H9 (cell line): ENCODE measurements around the gene MAPKAPK2. TPM values are rescaled to one million over a fixed set of nuclear protein-coding genes. Genes with fewer than 3 reads are reported as not detected.

ENCODE experiments used
- DNase-seq: peaks from one replicate; pipeline ENCODE4 v3.0.0-alpha.2; 2017
- H2AFZ ChIP-seq: one replicate; pipeline ENCODE4 v1.6.1; 2013; ENCODE audit warnings: mild to moderate bottlenecking, low read length, control low read depth, moderate library complexity
- H2AK5ac ChIP-seq: 2 replicates; pipeline ENCODE4 v1.6.1; 2013; ENCODE audit warnings: low read length, control low read depth, mixed read lengths; ENCODE audit not compliant: insufficient read length
- H2BK120ac ChIP-seq: one replicate; pipeline ENCODE4 v1.6.1; 2013; ENCODE audit warnings: low read depth, mild to moderate bottlenecking, low read length, control low read depth, inconsistent platforms; ENCODE audit not compliant: poor library complexity, severe bottlenecking
- H2BK12ac ChIP-seq: 2 replicates; pipeline ENCODE4 v1.6.1; 2013; ENCODE audit warnings: low read length, control low read depth, mixed read lengths, low read depth; ENCODE audit not compliant: insufficient read length
- H2BK15ac ChIP-seq: 2 replicates; pipeline ENCODE4 v1.6.1; 2013; ENCODE audit warnings: low read depth, low read length, control low read depth
- H2BK20ac ChIP-seq: one replicate; pipeline ENCODE4 v1.6.1; 2013; ENCODE audit warnings: low read depth, mild to moderate bottlenecking, low read length, control low read depth, inconsistent platforms; ENCODE audit not compliant: poor library complexity, severe bottlenecking
- H2BK5ac ChIP-seq: 2 replicates; pipeline ENCODE4 v1.6.1; 2013; ENCODE audit warnings: low read length, control low read depth, mixed read lengths; ENCODE audit not compliant: insufficient read length
- H3K14ac ChIP-seq: 2 replicates; pipeline ENCODE4 v1.6.1; 2013; ENCODE audit warnings: low read length, control low read depth; ENCODE audit not compliant: insufficient read depth
- H3K18ac ChIP-seq: 2 replicates; pipeline ENCODE4 v1.6.1; 2013; ENCODE audit warnings: low read depth, mild to moderate bottlenecking, mixed read lengths, low read length, control low read depth; ENCODE audit not compliant: insufficient read length
- H3K23ac ChIP-seq: 2 replicates; pipeline ENCODE4 v1.6.1; 2013; ENCODE audit warnings: low read length, control low read depth, mixed read lengths, low read depth; ENCODE audit not compliant: insufficient read length
- H3K23me2 ChIP-seq: 2 replicates; pipeline ENCODE4 v1.6.1; 2013; ENCODE audit warnings: low read depth, mild to moderate bottlenecking, mixed read lengths, low read length, control low read depth; ENCODE audit not compliant: insufficient read length, poor library complexity, severe bottlenecking
- H3K27ac ChIP-seq: 2 replicates; pipeline ENCODE4 v1.5.1; 2013; ENCODE audit warnings: low read length, control low read depth, mixed read lengths, low read depth; ENCODE audit not compliant: insufficient read length
- H3K27me3 ChIP-seq: 2 replicates; pipeline ENCODE4 v1.6.1; 2013; ENCODE audit warnings: low read length, control low read depth, inconsistent platforms; ENCODE audit not compliant: insufficient read depth
- H3K4ac ChIP-seq: 2 replicates; pipeline ENCODE4 v1.6.1; 2013; ENCODE audit warnings: low read depth, mild to moderate bottlenecking, control low read depth, inconsistent platforms, low read length, moderate library complexity
- H3K4me1 ChIP-seq: 2 replicates; pipeline ENCODE4 v1.6.1; 2013; ENCODE audit warnings: low read length, control low read depth, inconsistent platforms; ENCODE audit not compliant: insufficient read depth
- H3K4me2 ChIP-seq: 2 replicates; pipeline ENCODE4 v1.6.1; 2013; ENCODE audit warnings: low read length, control low read depth, mixed read lengths; ENCODE audit not compliant: insufficient read length, insufficient read depth
- H3K56ac ChIP-seq: 2 replicates; pipeline ENCODE4 v1.6.1; 2013; ENCODE audit warnings: low read depth, mild to moderate bottlenecking, mixed read lengths, low read length, control low read depth; ENCODE audit not compliant: insufficient read length
- H3K79me1 ChIP-seq: 2 replicates; pipeline ENCODE4 v1.6.1; 2013; ENCODE audit warnings: low read depth, mild to moderate bottlenecking, moderate library complexity, low read length, control low read depth, inconsistent platforms; ENCODE audit not compliant: insufficient read depth, poor library complexity, severe bottlenecking
- H3K79me2 ChIP-seq: 2 replicates; pipeline ENCODE4 v1.6.1; 2013; ENCODE audit warnings: low read length, control low read depth, inconsistent platforms; ENCODE audit not compliant: insufficient read depth
- H3K9ac ChIP-seq: 2 replicates; pipeline ENCODE4 v1.6.1; 2013; ENCODE audit warnings: low read length, control low read depth, mixed read lengths; ENCODE audit not compliant: insufficient read length; ENCODE audit errors: extremely low read depth
- H3K9me3 ChIP-seq: one replicate; pipeline ENCODE4 v1.6.1; 2013; ENCODE audit warnings: low read depth, low read length, inconsistent platforms; ENCODE audit not compliant: control insufficient read depth
- H3T11ph ChIP-seq: one replicate; pipeline ENCODE4 v1.6.1; 2013; ENCODE audit warnings: mild to moderate bottlenecking, low read length, control low read depth, inconsistent platforms
- H4K20me1 ChIP-seq: one replicate; pipeline ENCODE4 v1.6.1; 2013; ENCODE audit not compliant: control insufficient read depth, insufficient read length, insufficient read depth
- H4K5ac ChIP-seq: 2 replicates; pipeline ENCODE4 v1.6.1; 2013; ENCODE audit warnings: low read depth, mild to moderate bottlenecking, mixed read lengths, low read length, control low read depth; ENCODE audit not compliant: insufficient read length
- H4K8ac ChIP-seq: replicated peaks from 2 replicates; pipeline ENCODE4 v1.6.1; 2013; ENCODE audit warnings: low read length, control low read depth, mixed read lengths, low read depth; ENCODE audit not compliant: insufficient read length
- H4K91ac ChIP-seq: 2 replicates; pipeline ENCODE4 v1.6.1; 2013; ENCODE audit warnings: low read depth, mild to moderate bottlenecking, moderate library complexity, mixed read lengths, low read length, control low read depth; ENCODE audit not compliant: insufficient read length
- H3K27ac Mint-ChIP-seq, 3 experiments: 2 replicates in 2 of 3; 3 replicates in 1 of 3; pipeline ENCODE4 v1.8.0; 2020 to 2021; ENCODE audit warnings: mixed read lengths in 3 of 3, mild to moderate bottlenecking in 1 of 3, moderate library complexity in 1 of 3
- H3K27me3 Mint-ChIP-seq: 2 replicates; pipeline ENCODE4 v1.8.0; 2021; ENCODE audit warnings: low read depth, mild to moderate bottlenecking, moderate library complexity, mixed read lengths
- H3K36me3 Mint-ChIP-seq, 3 experiments: 2 replicates in 2 of 3; 3 replicates in 1 of 3; pipeline ENCODE4 v1.8.0; 2020 to 2021; ENCODE audit warnings: low read depth in 3 of 3, mixed read lengths in 3 of 3; ENCODE audit not compliant: insufficient read depth in 1 of 3
- H3K4me1 Mint-ChIP-seq, 2 experiments: 2 replicates each; pipeline ENCODE4 v1.8.0; 2020; ENCODE audit warnings: mixed read lengths in 2 of 2
- H3K4me3 Mint-ChIP-seq, 2 experiments: 2 replicates in 1 of 2; 3 replicates in 1 of 2; pipeline ENCODE4 v1.8.0; 2020 to 2021; ENCODE audit warnings: mild to moderate bottlenecking in 2 of 2, mixed read lengths in 2 of 2, moderate library complexity in 1 of 2
- H3K9me3 Mint-ChIP-seq, 2 experiments: 2 replicates in 1 of 2; 3 replicates in 1 of 2; pipeline ENCODE4 v1.8.0; 2020; ENCODE audit warnings: mild to moderate bottlenecking in 2 of 2, mixed read lengths in 2 of 2, moderate library complexity in 1 of 2
- CTCF ChIP-seq: fragments of 200-600 bp; sonication (generic); conservative IDR thresholded peaks from 3 replicates; pipeline ENCODE4 v1.8.0; 2021; ENCODE audit warnings: antibody characterized with exemption, mild to moderate bottlenecking
- WGBS: extraction: QIAGEN DNeasy Blood & Tissue Kit; methylation state at CpG from one replicate; pipeline ENCODE4 v1.1.7; 2013; ENCODE audit warnings: missing lambda C conversion rate, low lambda C conversion rate, mixed read lengths; ENCODE audit not compliant: insufficient read length; ENCODE audit errors: extremely low coverage; 5-methylcytosine and 5-hydroxymethylcytosine counted together
- total RNA-seq: library from RNA; stranded (reverse); gene quantifications from 2 replicates; pipeline ENCODE4 v1.2.1, GENCODE V29; 2021

MAPKAPK2 gene
- total RNA-seq, 1 experiment from 2014 or later = 50.1 TPM

DNA sequence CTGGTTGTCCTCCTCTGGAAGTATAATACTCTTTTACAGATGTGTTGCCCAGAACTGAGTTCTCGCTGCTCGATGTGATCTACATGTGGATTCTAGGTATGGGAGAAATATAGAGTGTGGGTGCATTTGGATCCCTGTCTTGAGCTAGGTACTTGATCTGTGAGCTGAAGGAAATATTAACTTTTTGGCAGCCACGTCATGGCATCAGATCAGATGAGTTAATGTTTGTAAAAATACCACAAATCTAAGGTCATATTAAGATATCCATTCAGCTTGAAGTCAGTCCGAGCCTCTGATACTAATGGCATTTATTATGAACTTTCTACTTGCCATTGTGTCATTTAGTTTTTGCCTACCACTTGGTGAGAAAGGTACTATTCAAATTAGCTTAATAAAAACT lies 24.6 kb downstream of the MAPKAPK2 start:
- H2AFZ ChIP-seq = no peak overlapping the region
- no peaks in the 10 kb centered on the region for H3K23me2 ChIP-seq
- DNase-seq = no peak
- peaks cover 52 to 58% of the 10 kb centered on the region in 2 experiments for H3K4me1 Mint-ChIP-seq
- no CpG with 5 or more reads among the region's 4 CpGs for WGBS
- H4K8ac ChIP-seq = no peak overlapping the region
- no peak overlapping the region for H3K4ac ChIP-seq
- H2BK20ac ChIP-seq = no peak overlapping the region
- H3K9ac ChIP-seq = no peak overlapping the region
- no peaks in the 10 kb centered on the region for H3K27me3 ChIP-seq
- H3K18ac ChIP-seq = no peak overlapping the region
- no peak overlapping the region for H3K14ac ChIP-seq
- H3K23ac ChIP-seq = no peak overlapping the region
- H3K56ac ChIP-seq = no peak overlapping the region
- H3K27ac ChIP-seq = no peak overlapping the region
- H3K4me1 ChIP-seq = peaks cover 10% of the 10 kb centered on the region; the same call in 1 of the 2 replicates
- no peaks in the 10 kb centered on the region for H3K36me3 Mint-ChIP-seq
- H3T11ph ChIP-seq = no peak overlapping the region
- no peaks in the 10 kb centered on the region for H4K20me1 ChIP-seq
- no peaks in the 10 kb centered on the region for H3K9me3 Mint-ChIP-seq
- peaks cover 4% of the 10 kb centered on the region; the same call in 1 of the 2 replicates for H3K79me2 ChIP-seq
- no peak for TF ChIP-seq CTCF
- H3K4me2 ChIP-seq = no peak overlapping the region
- H4K91ac ChIP-seq = no peak overlapping the region
- peaks cover 4% of the 10 kb centered on the region for H3K79me1 ChIP-seq
- no peak overlapping the region; a peak in 1 of 7 replicates for H3K27ac Mint-ChIP-seq
- no peak overlapping the region for H2BK5ac ChIP-seq
- H2BK15ac ChIP-seq = no peak overlapping the region
- H2BK120ac ChIP-seq = no peak overlapping the region
- H3K9me3 ChIP-seq = no peaks in the 10 kb centered on the region
- H2BK12ac ChIP-seq = no peak overlapping the region
- no peak overlapping the region for H2AK5ac ChIP-seq
- H3K27me3 Mint-ChIP-seq = no peaks in the 10 kb centered on the region
- no peak overlapping the region for H3K4me3 Mint-ChIP-seq
- H4K5ac ChIP-seq = no peak overlapping the region
